Measurements from ENCODE around the gene IFNG-AS1. TPM values are rescaled to one million over a fixed set of nuclear protein-coding genes. Genes with fewer than 3 reads are reported as not detected.

Gene IFNG-AS1
- total RNA-seq, 2 experiments from 2014 or later, result 0.55 to 1.1 TPM

GRCh38 chr12:67964456-67964855 is 24.8 kb upstream of the IFNG-AS1 start:
- intact Hi-C loops (cut with DNase I, micrococcal nuclease), result no loop called here
- no peak overlapping the region for H3K27ac Mint-ChIP-seq
- Histone ChIP-seq H3K36me3 (ENCODE audit: insufficient read depth, low read length) (no peaks in the 10 kb centered on the region), H3K9me3 (ENCODE audit: control insufficient read depth in 1 of 2, insufficient read depth in 1 of 2, low read length in 2 of 2) (peaks cover 0 to 6% of the 10 kb centered on the region in 2 experiments), H3K4me1 (ENCODE audit: insufficient read depth, low read length) (no peaks in the 10 kb centered on the region), H3K27me3 (ENCODE audit: control insufficient read depth in 1 of 2, insufficient read depth in 2 of 2, low read length in 2 of 2) (no peaks in the 10 kb centered on the region), H3K4me3 (ENCODE audit: low read length) (no peak overlapping the region), H3K27ac (ENCODE audit: low read depth in 1 of 2, low read length in 2 of 2) (no peak overlapping the region)
- ATAC-seq (ENCODE audit: poor library complexity) (no peak), DNase-seq (no peak)
- ChIA-PET POLR2A (no interaction called here), CTCF (no interaction called here)
- TF ChIP-seq CTCF (IDR thresholded peaks at IDR 0.05), result no peak
- H3K27me3 Mint-ChIP-seq, result peaks cover 4% of the 10 kb centered on the region
- no peaks in the 10 kb centered on the region for H3K9me3 Mint-ChIP-seq
- no peaks in the 10 kb centered on the region for H3K36me3 Mint-ChIP-seq (ENCODE audit: low read depth)
- no peak overlapping the region for H3K4me3 Mint-ChIP-seq
- H3K4me1 Mint-ChIP-seq (ENCODE audit: low read depth), result no peaks in the 10 kb centered on the region

- POLR2A ChIA-PET, result interaction anchor here (0.6 kb wide), 1 partner anchor 696 kb away, joined by 3 read pairs; no protein-coding TSS in a partner anchor
- CTCF ChIA-PET, result no interaction called here
- ATAC-seq (ENCODE audit: poor library complexity) (no peak), DNase-seq (no peak)
- Histone ChIP-seq H3K4me3 (ENCODE audit: low read length) (no peak overlapping the region), H3K4me1 (ENCODE audit: insufficient read depth, low read length) (no peaks in the 10 kb centered on the region), H3K36me3 (ENCODE audit: insufficient read depth, low read length) (no peaks in the 10 kb centered on the region), H3K27ac (ENCODE audit: low read depth in 1 of 2, low read length in 2 of 2) (no peak overlapping the region), H3K9me3 (ENCODE audit: control insufficient read depth in 1 of 2, insufficient read depth in 1 of 2, low read length in 2 of 2) (no peaks in the 10 kb centered on the region), H3K27me3 (ENCODE audit: control insufficient read depth in 1 of 2, insufficient read depth in 2 of 2, low read length in 2 of 2) (no peaks in the 10 kb centered on the region)
- Mint-ChIP-seq H3K4me1 (ENCODE audit: low read depth) (no peaks in the 10 kb centered on the region), H3K27ac (no peak overlapping the region), H3K9me3 (no peaks in the 10 kb centered on the region), H3K4me3 (no peak overlapping the region), H3K36me3 (ENCODE audit: low read depth) (no peaks in the 10 kb centered on the region), H3K27me3 (peaks cover 4% of the 10 kb centered on the region)
- intact Hi-C loops (cut with DNase I, micrococcal nuclease), result no loop called here
- no peak for TF ChIP-seq CTCF (IDR thresholded peaks at IDR 0.05)
Observed at GRCh38 chr12:67966560-67966959, 22.7 kb upstream of the IFNG-AS1 start.

- Histone ChIP-seq H3K36me3 (ENCODE audit: insufficient read depth, low read length) (no peaks in the 10 kb centered on the region), H3K4me3 (ENCODE audit: low read length) (no peak overlapping the region), H3K4me1 (ENCODE audit: insufficient read depth, low read length) (no peaks in the 10 kb centered on the region), H3K27me3 (ENCODE audit: control insufficient read depth in 1 of 2, insufficient read depth in 2 of 2, low read length in 2 of 2) (no peaks in the 10 kb centered on the region), H3K9me3 (ENCODE audit: control insufficient read depth in 1 of 2, insufficient read depth in 1 of 2, low read length in 2 of 2) (no peaks in the 10 kb centered on the region), H3K27ac (ENCODE audit: low read depth in 1 of 2, low read length in 2 of 2) (no peak overlapping the region)
- intact Hi-C loops (cut with DNase I, micrococcal nuclease), result no loop called here
- Mint-ChIP-seq H3K4me3 (no peak overlapping the region), H3K4me1 (ENCODE audit: low read depth) (no peaks in the 10 kb centered on the region), H3K36me3 (ENCODE audit: low read depth) (no peaks in the 10 kb centered on the region), H3K27ac (no peak overlapping the region), H3K9me3 (no peaks in the 10 kb centered on the region), H3K27me3 (peaks cover 4% of the 10 kb centered on the region)
- DNase-seq (no peak), ATAC-seq (ENCODE audit: poor library complexity) (no peak)
- TF ChIP-seq CTCF (IDR thresholded peaks at IDR 0.05), result no peak
- ChIA-PET POLR2A (no interaction called here), CTCF (no interaction called here)
Observed at GRCh38 chr12:67968321-67968720, 20.9 kb upstream of the IFNG-AS1 start.
